ENCODE measurements around the gene NHEJ1.

Gene NHEJ1

DNA sequence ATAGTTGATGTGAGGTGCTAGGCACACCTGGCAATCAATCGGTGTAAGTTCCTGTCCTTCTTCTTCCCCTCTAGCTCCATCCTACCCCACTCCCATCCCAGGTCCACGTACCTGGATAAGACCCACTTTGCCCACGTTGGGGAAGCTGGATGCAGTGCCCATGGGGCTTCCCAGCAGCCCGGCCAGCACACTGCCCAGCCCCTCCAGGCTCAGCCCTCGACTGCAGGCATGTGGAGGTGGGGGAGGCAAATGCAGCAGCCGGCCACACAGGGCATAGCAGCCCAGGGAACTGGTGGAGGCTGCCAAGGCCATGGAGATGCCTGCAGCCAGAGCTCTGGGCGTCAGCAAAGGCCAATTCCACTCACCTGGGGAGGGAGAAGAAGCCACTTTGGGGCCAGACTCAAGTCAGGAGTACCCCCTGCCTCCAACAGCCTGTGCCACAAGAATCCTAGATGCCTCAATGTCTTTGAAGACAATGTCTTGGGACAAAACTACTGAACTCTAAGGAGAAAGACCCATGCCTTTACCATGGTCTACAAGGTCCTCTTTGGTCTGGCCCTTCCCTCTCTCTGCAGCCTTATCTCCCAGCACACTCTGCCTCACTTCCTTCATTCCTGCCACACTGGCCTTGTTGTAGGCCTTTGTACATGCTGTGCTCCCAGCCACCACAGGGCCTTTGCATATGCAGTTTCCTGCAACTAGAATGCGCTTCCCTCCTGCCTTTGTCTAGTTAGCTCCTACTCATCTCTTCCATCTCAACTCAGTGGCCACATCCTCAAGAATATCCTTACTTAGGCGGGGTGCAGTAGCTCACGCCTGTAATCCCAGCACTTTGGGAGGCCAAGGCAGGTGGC is 4.7 kb upstream of the NHEJ1 start:
- H3K36me3 ChIP-seq (ENCODE audit: low read length): no peaks in the 10 kb centered on the region
- no peak overlapping the region for H3K4me2 ChIP-seq (ENCODE audit: low read depth, low read length, poor library complexity, severe bottlenecking)
- no peak overlapping the region for H3K9ac ChIP-seq (ENCODE audit: low read length)
- no peaks in the 10 kb centered on the region for H3F3A ChIP-seq (ENCODE audit: insufficient read depth)
- TF ChIP-seq EZH2phosphoT487 (conservative IDR thresholded peaks at IDR 0.05; ENCODE audit: low read length): no peak
- no peak for TF ChIP-seq CTCF (IDR thresholded peaks at IDR 0.05; ENCODE audit: insufficient read depth, low read length, poor library complexity, severe bottlenecking)
- no peaks in the 10 kb centered on the region for H3K9me2 ChIP-seq (replicated peaks; ENCODE audit: insufficient read depth, low read length)
- H2AFZ ChIP-seq (ENCODE audit: low read depth, low read length, severe bottlenecking): no peak overlapping the region
- no peaks in the 10 kb centered on the region for H3K27me3 ChIP-seq (ENCODE audit: low read length)
- no peak overlapping the region for H3K4me3 ChIP-seq (ENCODE audit: insufficient read depth, low read length, poor library complexity, severe bottlenecking)
- H3K27ac ChIP-seq (ENCODE audit: low read depth, low read length): no peak overlapping the region
- H4K20me1 ChIP-seq (ENCODE audit: low read depth, low read length): no peaks in the 10 kb centered on the region
- no peaks in the 10 kb centered on the region for H3K9me3 ChIP-seq (ENCODE audit: insufficient read depth, low read length)
- H3K79me2 ChIP-seq (ENCODE audit: insufficient read depth, low read length): no peaks in the 10 kb centered on the region

DNA sequence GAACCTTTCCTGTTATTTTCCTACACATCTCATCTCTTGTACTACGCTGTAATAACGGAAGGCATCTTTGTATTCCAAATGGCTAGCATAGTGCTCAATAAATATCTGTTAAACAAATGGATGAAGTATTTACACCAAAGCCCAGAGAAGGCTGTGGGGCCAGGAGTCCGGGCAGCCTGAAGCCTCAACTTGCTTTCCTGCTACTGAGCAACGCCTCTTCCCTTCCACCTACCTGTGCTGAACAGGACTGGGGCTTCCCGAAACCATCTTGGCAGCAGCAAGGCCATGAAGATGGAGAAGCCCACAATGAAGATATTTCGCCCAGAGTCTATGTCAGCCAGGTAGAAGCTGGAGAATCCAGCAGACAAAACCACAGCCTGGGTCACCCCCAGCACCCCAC is 2.5 kb upstream of the NHEJ1 start:
- no peak for TF ChIP-seq EZH2phosphoT487 (conservative IDR thresholded peaks at IDR 0.05; ENCODE audit: low read length)
- no peak for TF ChIP-seq CTCF (IDR thresholded peaks at IDR 0.05; ENCODE audit: insufficient read depth, low read length, poor library complexity, severe bottlenecking)
- H3K79me2 ChIP-seq (ENCODE audit: insufficient read depth, low read length): no peaks in the 10 kb centered on the region
- no peak overlapping the region for H3K9ac ChIP-seq (ENCODE audit: low read length)
- no peaks in the 10 kb centered on the region for H3K27me3 ChIP-seq (ENCODE audit: low read length)
- H3K9me3 ChIP-seq (ENCODE audit: insufficient read depth, low read length): no peaks in the 10 kb centered on the region
- H3K4me3 ChIP-seq (ENCODE audit: insufficient read depth, low read length, poor library complexity, severe bottlenecking): no peak overlapping the region
- no peak overlapping the region for H3K27ac ChIP-seq (ENCODE audit: low read depth, low read length)
- H3K36me3 ChIP-seq (ENCODE audit: low read length): no peaks in the 10 kb centered on the region
- H3K4me2 ChIP-seq (ENCODE audit: low read depth, low read length, poor library complexity, severe bottlenecking): no peak overlapping the region
- no peaks in the 10 kb centered on the region for H3K9me2 ChIP-seq (replicated peaks; ENCODE audit: insufficient read depth, low read length)
- H2AFZ ChIP-seq (ENCODE audit: low read depth, low read length, severe bottlenecking): no peak overlapping the region
- H4K20me1 ChIP-seq (ENCODE audit: low read depth, low read length): no peaks in the 10 kb centered on the region
- H3F3A ChIP-seq (ENCODE audit: insufficient read depth): peaks cover 3% of the 10 kb centered on the region; the same call in 1 of the 2 replicates

- no peaks in the 10 kb centered on the region for H3K79me2 ChIP-seq (ENCODE audit: insufficient read depth, low read length)
- peak overlapping the region; percentile 69 for H3K4me2 ChIP-seq (ENCODE audit: low read depth, low read length, poor library complexity, severe bottlenecking)
- H2AFZ ChIP-seq (ENCODE audit: low read depth, low read length, severe bottlenecking): peak overlapping the region; percentile 80
- H3F3A ChIP-seq (ENCODE audit: insufficient read depth): peaks cover 3% of the 10 kb centered on the region; the same call in 1 of the 2 replicates
- no peaks in the 10 kb centered on the region for H3K9me2 ChIP-seq (replicated peaks; ENCODE audit: insufficient read depth, low read length)
- no peaks in the 10 kb centered on the region for H3K27me3 ChIP-seq (ENCODE audit: low read length)
- H3K27ac ChIP-seq (ENCODE audit: low read depth, low read length): no peak overlapping the region
- no peaks in the 10 kb centered on the region for H3K36me3 ChIP-seq (ENCODE audit: low read length)
- TF ChIP-seq EZH2phosphoT487 (conservative IDR thresholded peaks at IDR 0.05; ENCODE audit: low read length): no peak
- no peak for TF ChIP-seq CTCF (IDR thresholded peaks at IDR 0.05; ENCODE audit: insufficient read depth, low read length, poor library complexity, severe bottlenecking)
- H3K9ac ChIP-seq (ENCODE audit: low read length): peak overlapping the region; percentile 68
- peak overlapping the region; percentile 66 for H3K4me3 ChIP-seq (ENCODE audit: insufficient read depth, low read length, poor library complexity, severe bottlenecking)
- no peaks in the 10 kb centered on the region for H3K9me3 ChIP-seq (ENCODE audit: insufficient read depth, low read length)
- H4K20me1 ChIP-seq (ENCODE audit: low read depth, low read length): no peaks in the 10 kb centered on the region
Observed at GRCh38 chr2:219161097-219161496, 482 bp upstream of the NHEJ1 start.
